Peyer's patch (tissue), 4 donors: ENCODE measurements around the gene MED13L.

ENCODE experiments used
- CTCF ChIP-seq, 6 experiments: fragments of 450-650 bp in 4 of 6; fragments of 200-600 bp in 2 of 6; sonication (generic) in 1 of 6; IDR thresholded peaks; one replicate each; pipeline ENCODE4 v1.5.1; 2017 to 2019; ENCODE audit warnings: antibody characterized with exemption in 6 of 6, mild to moderate bottlenecking in 3 of 6, moderate library complexity in 1 of 6
- POLR2A ChIP-seq, 2 donors: fragments of 450-650 bp; IDR thresholded peaks; one replicate each; pipeline ENCODE4 v1.5.1; 2017; ENCODE audit warnings: antibody characterized with exemption in 2 of 2, mild to moderate bottlenecking in 2 of 2, moderate library complexity in 2 of 2

GRCh38 chr12:116116650-116117424 is 160.7 kb downstream of the MED13L start:
- TF ChIP-seq CTCF (IDR thresholded peaks at IDR 0.05) (no peak), POLR2A (IDR thresholded peaks at IDR 0.05) (no peak)
